NB4 (cell line): ENCODE data around the gene GAL3ST2.
A peak's percentile ranks its signal among the peaks of the same experiment; 100 is the strongest.

Experiments
- DNase-seq: peaks from one replicate; pipeline ENCODE4 v3.0.0; 2010; ENCODE audit warnings: low read depth
- H3K4me3 ChIP-seq: one replicate; pipeline ENCODE4 v1.5.1; 2011; ENCODE audit warnings: mild to moderate bottlenecking, low read depth, low read length, moderate library complexity
- MYC ChIP-seq: IDR thresholded peaks from 2 replicates; pipeline ENCODE4 v1.6.1; 2011; ENCODE audit warnings: low read depth, low read length
- POLR2A ChIP-seq: IDR thresholded peaks from 2 replicates; pipeline ENCODE4 v1.6.1; 2011; ENCODE audit warnings: mild to moderate bottlenecking; ENCODE audit not compliant: insufficient read length; ENCODE audit errors: extremely low read depth
- TF ChIP-seq, protein P1 (sequence below): IDR thresholded peaks from 2 replicates; pipeline ENCODE4 v1.6.1; 2011; ENCODE audit warnings: low read depth, low read length
- TF ChIP-seq, protein P2 (sequence below): IDR thresholded peaks from one replicate; pipeline ENCODE4 v1.5.1; 2012; ENCODE audit warnings: low read depth, low read length

GAL3ST2 gene

DNA sequence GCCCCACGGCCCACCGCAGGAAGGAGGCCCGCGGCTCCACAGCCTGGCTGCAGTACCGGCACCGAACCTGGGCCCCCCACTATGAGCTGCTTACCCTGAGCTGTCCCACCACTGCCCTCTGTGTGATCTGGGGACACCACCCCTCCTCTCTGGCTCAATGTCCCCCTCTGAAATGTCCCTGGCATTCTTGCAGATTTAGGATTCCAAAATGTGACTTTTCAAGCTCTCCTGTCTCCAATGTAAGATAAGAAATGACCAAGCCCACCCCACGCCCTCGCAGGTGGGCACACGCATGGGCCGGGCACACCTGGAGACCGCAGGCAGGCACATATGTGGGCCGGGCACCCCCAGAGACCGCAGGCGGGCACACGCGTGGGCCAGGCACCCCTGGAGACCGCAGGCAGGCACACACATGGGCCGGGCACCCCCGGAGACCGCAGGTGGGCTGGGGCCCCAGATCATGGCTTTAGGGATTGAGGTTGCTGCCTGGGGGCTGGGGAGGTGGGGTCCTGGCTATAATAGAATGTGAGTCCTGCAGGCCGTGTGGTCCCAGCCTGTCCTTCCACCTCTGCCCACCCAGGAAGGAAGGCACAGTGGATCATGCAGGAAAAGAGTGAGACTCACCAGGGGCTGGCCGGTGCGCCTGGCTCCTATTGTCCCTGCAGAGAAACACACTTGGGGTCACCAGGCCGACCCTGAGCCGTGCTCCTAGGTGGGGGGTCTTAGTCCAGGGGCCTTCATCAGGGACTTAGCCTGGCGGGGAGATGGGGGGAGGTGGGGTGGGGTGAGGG is 74.9 kb downstream of the GAL3ST2 start:
- TF ChIP-seq MYC = no peak
- TF ChIP-seq, protein P1, sequence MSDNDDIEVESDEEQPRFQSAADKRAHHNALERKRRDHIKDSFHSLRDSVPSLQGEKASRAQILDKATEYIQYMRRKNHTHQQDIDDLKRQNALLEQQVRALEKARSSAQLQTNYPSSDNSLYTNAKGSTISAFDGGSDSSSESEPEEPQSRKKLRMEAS = no peak
- TF ChIP-seq POLR2A = no peak
- TF ChIP-seq, protein P2, sequence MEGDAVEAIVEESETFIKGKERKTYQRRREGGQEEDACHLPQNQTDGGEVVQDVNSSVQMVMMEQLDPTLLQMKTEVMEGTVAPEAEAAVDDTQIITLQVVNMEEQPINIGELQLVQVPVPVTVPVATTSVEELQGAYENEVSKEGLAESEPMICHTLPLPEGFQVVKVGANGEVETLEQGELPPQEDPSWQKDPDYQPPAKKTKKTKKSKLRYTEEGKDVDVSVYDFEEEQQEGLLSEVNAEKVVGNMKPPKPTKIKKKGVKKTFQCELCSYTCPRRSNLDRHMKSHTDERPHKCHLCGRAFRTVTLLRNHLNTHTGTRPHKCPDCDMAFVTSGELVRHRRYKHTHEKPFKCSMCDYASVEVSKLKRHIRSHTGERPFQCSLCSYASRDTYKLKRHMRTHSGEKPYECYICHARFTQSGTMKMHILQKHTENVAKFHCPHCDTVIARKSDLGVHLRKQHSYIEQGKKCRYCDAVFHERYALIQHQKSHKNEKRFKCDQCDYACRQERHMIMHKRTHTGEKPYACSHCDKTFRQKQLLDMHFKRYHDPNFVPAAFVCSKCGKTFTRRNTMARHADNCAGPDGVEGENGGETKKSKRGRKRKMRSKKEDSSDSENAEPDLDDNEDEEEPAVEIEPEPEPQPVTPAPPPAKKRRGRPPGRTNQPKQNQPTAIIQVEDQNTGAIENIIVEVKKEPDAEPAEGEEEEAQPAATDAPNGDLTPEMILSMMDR = no peak
- DNase-seq = peak; percentile 0
- no peak overlapping the region for H3K4me3 ChIP-seq

- no peak overlapping the region for H3K4me3 ChIP-seq
- DNase-seq = peak; percentile 0
- TF ChIP-seq, protein P1 = no peak
- TF ChIP-seq POLR2A (no peak), MYC (no peak)
- TF ChIP-seq, protein P2 = no peak
Observed at GRCh38 chr2:241852116-241852980, 75.7 kb downstream of the GAL3ST2 start.

GRCh38 chr2:241852981-241853631 is 76.5 kb downstream of the GAL3ST2 start:
- TF ChIP-seq, protein P2 = no peak
- TF ChIP-seq POLR2A (no peak), MYC (no peak)
- TF ChIP-seq, protein P1 = no peak
- no peak for DNase-seq
- no peak overlapping the region for H3K4me3 ChIP-seq
